Measurements from ENCODE around the gene CAMKMT. TPM values are rescaled to one million over a fixed set of nuclear protein-coding genes. Genes with fewer than 3 reads are reported as not detected.

CAMKMT gene
- total RNA-seq, 1 donor from 2014 or later, result 12.1 TPM

DNA sequence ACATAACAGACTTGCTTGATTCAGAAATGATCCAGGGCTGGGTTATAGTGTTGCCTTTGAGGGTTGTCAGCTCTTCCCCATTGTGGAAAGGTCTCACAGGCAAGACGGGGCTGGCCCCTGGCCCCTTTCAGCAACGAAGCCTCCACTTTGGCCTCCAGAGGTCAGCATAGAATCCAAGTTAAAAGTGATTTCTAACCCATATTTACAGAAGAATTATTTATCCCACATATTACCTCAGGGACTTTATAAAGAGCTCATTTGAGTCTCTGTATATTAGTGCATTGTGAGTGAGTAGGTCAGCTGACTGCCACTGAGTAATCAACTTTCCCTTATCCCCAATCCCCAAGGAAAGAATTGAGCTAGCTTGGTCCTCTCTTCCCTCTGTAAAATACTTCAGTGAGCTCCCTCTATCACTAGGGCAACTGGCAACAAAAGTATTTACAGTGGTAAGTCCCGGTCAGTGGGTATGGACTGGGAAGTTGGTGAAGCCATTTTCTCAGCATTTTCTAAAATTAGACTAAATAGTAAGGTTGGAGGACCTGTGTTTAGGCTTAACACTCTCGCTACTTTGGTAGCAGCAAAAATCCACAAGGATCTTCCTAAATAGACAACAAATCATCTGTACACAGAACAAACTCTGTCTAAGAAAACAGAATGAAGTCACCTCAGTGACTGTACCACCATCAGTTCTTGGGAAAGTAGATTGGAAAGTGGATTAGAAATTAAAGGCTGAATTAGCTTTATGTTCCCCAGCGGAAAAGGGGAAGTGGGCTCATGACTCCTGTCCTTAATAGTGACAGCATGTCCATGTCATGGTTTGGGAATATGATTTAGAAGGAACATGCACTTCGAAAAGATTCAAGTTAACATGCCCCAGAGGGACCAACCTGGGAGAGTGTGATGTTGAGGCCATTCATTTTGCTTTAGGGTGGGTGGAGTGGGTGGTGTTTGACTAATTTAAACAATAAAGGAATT, 408.8 kb downstream of the CAMKMT start:
- DNase-seq (ENCODE audit: low spot score), result no peak

DNA sequence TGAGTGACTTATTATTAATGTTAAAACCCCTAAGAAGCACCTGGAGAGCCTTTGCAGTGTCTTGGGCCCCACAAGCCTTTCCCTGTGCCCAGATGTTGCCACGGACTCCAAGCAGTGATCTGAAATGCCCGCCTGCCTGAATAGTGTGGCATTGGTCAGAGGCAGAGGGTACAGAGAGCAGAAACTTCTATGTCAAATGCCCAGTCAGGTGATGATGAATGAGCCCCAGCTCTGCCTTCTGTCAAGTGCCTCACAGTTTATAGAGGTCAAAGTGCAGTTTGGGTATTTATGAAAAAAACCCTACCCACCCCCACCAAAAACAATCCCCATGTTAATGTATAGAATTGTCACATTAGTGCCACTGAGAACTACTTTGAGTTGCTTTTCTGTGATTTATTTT, 409.8 kb downstream of the CAMKMT start:
- no peak for DNase-seq (ENCODE audit: low spot score)

DNA sequence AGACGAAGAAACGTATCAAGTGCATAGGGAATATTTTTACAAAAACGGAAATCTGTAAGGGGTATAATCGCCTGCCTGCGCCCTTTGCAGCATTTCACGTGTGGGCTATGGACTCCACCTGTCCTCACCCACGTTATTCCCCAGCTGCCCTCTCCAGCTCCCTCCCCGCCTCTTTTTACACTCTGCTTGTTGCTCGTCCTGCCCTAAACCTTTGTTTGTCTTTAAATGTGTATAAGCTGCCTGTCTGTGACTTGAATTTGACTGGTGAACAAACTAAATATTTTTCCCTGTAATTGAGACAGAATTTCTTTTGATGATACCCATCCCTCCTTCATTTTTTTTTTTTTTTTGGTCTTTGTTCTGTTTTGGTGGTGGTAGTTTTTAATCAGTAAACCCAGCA, 410.4 kb downstream of the CAMKMT start:
- DNase-seq (ENCODE audit: low spot score), result no peak

DNA sequence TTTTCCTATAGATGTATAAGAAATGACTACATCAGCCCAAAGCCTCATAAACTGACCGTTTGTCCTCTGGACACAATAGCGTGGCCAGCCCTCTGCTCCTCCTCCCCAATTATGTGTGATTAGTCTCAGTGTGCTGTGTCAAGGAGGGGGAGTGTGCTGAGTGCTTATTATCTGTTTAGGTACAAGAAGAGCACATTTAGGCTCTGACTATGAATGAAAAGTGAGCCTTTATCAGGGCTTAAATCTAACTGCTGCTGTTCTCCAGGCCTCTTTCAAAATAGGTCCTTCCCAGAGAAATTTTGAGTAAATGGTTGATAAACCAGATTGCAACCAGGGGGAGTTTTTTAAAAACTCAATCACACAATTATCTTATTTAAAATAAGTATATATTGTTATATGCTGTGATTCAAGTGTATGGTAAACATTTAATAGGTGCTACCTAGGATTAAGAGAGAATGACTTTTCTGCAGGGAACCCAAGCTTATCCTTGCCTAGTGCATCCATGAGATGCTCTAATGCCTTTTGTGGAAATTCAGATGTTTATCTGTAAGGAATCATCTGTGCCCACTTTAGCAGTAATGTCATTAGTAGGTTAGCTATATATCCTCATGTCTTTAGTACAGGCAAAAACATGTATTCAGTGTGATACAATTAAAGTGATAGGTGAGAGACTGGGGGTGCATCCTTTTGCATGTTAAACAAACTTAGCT, 411.1 kb downstream of the CAMKMT start:
- no peak for DNase-seq (ENCODE audit: low spot score)

DNA sequence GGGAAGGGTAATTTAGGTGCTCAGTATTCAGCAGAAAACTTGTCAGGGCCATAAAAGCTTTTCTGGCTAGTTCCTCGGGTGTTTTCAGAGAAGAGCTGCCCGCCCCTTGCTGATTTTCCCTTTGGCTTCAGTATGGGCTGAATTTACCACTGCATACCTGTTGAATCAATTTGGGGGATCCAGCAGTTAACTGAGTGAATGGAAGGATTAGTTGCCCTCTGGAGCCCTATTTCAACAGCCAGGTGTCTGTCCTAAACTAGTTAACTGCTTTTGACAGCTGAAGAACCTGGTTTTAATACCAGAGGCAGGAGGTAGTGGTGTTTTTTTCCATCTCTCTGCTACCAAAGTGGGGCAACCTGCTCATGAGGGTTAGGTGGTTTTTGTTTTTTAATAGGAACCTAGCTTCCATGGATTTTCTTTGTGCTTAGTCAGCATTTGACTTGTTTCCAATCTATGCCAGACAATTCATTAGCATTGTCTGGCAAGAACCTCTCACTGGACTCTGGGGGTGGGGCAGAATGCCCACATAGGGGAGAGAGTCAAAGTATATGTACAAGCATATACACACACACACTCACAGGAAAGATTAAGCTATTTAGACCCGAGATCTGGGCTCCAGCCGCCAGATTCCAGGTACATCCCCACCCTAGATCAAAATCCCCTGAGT, 413.2 kb downstream of the CAMKMT start:
- no peak for DNase-seq (ENCODE audit: low spot score)

DNA sequence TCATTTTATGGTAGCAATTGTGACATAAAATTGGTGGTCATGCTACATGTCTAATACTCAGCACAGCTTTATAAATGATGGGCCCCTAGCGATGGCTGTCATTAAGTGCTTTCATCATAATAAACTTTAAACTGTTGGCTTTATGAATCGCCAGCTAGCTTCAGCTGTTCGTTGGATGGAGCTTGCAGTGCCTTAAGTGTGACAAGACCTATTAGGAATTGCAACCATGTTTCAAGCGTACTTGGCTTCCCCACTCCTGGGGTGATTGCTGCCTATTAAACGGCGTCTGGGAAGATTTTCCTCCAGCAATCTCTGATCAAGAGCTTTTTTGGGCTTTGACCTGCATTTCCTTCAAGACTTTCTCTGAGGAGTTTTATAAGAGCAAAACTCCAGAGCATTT, 415.3 kb downstream of the CAMKMT start:
- no peak for DNase-seq (ENCODE audit: low spot score)

DNA sequence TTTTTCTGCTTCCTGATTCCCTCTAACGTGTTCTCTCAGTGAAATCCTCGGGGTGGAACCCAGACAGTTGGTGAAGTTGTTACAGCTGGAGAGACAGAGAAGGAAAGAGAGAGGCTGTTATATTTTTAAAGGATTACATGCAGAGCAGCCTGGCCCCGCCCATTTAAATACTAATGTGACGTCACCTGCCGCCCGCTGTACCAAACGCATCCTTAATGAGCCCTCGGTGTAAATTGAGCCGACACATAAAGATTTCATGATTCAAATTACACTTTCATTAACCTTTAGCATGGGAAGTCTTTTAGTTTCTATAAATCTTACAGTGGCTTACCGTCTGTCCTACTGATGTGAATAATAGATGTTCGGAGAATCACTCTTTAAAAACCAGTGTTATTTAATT, 415.8 kb downstream of the CAMKMT start:
- DNase-seq (ENCODE audit: low spot score), result no peak

DNA sequence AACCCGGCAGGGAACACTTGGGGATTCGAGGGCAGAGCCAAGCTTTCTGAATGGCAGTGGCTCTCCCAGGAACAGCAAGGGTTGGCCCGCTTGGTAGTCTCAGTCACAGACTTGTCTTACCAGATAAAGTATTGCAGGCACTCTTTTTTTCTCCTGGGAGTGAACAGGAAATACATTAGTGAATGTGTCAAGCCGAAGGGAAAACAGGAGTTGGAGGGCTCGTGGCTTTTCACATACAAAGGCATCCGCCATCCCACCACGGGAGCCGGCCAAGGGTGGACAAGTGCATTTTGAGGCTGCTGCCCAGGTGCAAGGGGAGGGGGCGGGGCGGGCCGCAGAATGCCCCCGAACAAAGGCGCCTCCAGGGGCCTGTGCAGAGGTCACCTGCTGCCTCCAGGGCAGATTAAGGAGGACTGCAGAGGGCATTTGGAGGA, 416.5 kb downstream of the CAMKMT start:
- DNase-seq (ENCODE audit: low spot score), result no peak

DNA sequence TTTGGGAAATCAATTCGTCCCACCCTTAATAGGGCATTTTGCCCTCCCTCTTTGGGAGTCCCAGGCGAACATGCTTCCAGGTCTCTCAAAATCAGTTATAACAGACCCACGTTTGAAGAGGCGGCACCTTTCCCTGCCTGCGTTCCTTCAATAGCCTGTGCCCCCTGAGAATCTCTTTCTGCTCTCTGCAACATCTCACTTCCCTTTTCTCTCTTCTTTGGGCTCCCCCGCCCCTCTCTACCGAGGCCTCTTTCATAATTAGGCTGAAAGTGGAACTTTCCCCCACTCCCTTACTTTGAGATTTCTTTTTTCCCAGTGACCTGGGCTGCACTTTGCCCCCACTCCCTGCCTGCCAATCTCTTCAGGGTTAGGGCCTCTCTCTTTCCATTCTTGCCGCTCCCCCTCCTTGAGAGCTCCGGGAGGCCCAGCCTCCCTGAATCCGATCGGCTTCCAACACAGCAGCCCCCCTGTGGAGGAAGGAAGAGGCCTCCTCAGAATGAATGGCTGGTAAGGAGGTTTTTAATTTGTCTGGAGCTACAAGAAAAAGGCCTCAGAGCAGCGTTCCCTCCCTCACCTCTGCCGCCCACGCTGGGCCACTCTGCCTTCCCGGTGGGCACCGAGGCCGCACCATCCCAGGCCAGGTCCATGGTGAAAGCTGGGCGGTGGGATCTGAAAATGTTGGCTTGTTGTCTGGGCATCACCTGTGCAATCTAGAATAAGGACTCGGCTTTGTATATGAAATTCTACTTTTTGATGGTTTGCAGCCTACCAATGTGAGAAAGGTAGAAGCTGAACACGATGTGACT, 417.1 kb downstream of the CAMKMT start:
- DNase-seq (ENCODE audit: low spot score), result no peak

DNA sequence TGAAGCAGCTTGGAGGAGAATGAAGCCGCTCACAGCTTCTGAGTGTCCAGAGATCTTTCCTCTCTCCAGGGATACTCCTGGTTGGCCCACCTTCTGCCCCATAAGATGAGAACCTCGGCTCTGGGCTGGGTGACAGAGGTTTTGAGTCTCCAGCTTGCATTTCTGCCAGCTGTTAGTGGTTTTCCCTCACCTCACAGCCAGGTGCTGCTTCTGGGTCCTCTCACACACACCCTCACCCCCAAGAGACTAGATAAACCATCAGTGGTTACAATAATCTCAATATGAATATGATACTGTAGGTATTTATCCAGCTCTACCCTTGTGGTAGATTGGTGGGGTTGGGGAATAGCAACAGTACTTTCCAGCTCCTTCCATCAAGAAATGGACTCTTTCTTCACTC, 418.0 kb downstream of the CAMKMT start:
- no peak for DNase-seq (ENCODE audit: low spot score)

DNA sequence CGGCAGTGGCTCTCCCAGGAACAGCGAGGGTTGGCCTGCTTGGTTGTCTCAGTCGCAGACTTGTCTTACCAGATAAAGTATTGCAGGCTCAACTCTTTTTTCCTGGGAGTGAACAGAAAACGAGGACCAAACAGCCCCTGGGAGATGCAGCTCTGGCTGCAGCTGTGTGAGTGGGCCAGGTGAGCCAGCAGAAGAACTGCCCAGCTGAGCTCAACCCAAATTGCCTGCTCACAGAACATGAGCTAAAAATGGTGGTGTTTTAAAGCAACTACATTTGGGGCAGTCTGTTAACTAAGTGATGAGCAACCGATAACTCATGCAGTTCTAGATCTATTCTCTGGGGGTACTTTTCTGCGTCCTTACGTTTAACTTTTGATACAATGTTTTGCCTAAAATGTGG, 418.7 kb downstream of the CAMKMT start:
- DNase-seq (ENCODE audit: low spot score), result no peak

DNA sequence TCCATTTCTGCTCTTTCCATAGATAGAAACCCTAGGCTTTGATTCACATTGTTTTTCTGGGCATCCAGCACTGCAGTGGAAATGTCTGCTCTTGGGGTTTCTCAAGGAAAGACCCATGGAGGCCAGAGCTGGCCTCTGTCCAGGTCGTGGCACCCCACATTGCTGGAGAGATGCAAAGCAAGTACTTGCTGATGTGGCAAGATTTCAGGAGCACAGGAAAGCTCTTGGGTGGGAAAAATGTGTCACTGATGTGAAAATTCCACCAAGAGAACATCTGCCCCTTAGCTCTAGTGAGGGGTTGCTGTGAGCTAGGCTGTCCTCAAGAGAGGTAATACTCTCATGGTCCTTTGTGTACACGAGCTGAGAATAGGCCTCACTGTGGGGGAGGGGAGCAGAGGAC, 423.7 kb downstream of the CAMKMT start:
- no peak for DNase-seq (ENCODE audit: low spot score)

DNA sequence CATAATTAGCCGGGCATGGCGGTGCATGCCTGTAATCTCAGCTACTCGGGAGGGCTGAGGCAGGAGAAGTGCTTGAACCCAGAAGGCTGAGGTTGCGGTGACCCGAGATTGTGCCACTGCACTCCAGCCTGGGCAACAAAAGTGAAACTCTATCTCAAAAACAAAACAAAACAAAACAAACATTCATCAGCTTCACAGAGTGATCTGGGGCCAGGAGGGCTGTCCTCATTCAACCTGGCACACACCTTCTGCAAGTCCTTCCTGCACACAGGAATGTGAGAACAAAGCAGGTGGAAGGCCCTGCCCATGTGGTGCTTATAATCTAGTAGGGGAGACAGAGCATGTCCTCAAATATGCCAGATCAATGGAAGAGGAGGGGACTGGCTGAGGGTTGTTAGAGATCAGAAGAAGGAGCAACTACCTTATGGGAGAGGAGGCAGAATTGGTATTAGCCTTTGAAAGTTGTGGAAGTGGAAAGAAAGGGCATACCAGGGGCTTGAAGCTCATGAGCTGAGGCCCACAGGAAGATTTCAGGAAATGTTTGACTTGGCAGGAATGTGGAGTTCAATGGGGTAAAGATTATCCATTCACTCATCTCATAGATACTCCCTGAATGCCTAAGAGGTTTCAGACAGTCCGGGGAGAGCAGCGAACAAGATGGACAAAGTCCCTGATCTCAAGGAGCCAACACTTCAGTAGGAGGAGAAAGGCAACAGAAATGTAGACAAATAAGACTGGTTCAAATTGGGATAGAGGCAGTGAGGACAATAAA, 424.5 kb downstream of the CAMKMT start:
- no peak for DNase-seq (ENCODE audit: low spot score)

DNA sequence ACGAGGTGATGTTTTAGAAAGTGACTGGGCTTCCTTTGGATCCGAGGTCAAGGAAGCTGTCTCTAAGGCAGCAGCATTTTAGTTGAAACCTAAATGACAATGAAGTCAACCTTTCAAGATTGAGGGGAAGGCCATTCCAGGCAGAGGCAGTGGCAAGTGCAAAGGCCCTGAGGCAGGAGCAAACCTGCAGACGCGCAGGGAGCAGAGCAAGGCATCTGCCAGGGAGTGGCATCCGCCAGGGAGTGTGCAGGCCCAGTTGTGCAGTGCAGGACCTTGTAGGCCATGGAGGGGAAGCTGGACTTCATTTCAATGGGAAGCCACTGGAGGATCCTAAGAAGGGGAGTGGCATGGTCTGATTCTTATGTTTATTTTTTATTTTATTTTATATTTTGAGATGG, 425.1 kb downstream of the CAMKMT start:
- DNase-seq (ENCODE audit: low spot score), result no peak

DNA sequence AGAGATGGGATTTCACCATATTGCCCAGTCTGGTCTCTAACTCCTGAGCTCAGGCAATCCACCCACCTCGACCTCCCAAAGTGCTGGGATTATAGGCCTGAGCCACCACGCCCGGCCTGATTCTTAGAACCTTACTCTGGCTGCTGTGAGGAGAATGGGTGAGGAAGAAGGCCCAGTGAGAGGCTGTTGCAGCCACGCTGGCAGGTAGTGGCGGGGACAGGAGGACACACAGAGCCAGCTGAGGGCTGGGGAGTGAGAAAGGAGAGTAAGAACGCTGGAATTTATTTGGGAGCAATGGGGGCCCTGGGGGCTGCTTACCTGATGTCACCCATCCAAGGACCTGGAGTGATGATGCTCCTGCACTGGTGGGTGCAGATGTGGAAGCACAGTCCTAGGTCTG, 425.9 kb downstream of the CAMKMT start:
- DNase-seq (ENCODE audit: low spot score), result no peak

DNA sequence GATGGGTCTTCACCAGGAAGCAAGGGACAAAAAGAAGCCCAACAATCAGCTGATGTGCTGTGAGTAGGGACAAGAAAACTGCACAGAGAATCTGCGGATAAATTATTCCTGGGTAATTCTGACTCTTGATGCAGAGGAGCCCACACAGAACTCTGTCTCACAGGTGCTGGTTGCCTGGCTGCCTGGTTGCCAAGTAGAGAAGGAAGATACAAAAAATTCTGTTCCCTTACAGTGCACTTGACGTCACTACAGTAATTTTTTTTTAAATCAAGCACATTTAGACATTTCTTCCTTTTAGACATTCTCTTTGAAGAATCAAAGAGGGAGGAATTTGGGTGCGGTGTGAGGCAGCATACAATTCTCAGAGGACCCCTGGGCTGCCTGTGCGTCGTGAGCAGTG, 427.7 kb downstream of the CAMKMT start:
- DNase-seq (ENCODE audit: low spot score), result no peak

DNA sequence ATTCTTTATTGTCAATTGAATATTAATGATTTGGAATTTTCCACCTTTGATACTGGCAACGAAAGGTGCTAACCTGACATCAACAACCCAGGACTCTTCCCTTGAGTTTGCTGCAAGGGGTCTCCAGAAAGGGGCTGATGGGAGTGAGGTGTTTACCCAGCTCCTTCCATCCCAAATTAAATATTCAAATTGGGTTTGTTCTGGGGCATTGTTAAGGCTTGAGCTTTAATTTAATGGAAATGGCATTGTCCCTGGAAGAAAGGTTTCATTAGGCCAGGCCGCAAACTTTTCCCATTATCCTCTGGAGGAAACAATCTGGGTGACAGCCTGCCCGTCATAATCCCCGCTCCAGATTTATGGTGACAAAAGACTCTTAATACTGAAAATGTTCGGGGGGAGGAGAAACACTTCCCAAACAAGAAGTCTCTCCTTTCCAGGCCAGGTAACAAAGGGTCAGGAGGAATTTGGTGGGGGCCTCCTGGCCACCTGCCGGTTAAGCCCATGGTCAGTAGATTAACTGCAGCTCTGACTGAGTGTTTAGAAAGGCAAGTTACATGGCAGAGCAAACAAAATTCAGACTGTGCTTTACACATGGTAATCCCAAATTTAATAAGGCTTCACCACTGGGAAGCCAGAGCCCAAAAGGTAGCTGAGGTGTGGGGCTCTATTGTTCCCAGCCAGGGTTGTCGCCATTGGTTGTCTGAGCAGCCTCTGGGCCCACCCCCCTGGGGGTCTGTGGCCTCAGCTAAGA, 428.4 kb downstream of the CAMKMT start:
- DNase-seq (ENCODE audit: low spot score), result no peak

DNA sequence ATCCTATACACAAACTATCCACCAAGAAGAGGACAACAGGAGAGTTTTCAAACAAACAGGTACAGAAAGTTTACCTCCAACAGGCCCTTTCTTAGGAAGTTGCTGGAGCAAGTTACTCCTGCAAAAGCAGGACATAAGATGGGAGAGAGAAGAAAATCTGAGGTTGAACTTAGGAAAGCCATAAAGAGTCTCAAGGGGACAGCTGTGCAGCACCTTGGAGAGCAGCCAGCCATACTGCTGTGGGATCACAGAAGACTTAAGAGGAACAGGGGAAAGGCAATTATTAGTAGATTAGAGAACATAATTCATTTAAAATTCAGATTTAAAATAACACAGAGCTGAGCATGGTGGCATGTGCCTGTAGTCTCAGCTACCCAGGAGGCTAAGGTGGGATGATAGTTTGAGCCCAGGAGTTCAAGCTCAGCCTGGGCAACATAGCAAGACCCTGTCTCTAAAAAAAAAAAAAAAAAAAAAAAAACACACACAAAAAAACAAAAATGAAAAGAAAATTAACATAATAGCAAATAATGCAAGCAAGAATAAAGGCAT, 431.6 kb downstream of the CAMKMT start:
- DNase-seq (ENCODE audit: low spot score), result no peak

DNA sequence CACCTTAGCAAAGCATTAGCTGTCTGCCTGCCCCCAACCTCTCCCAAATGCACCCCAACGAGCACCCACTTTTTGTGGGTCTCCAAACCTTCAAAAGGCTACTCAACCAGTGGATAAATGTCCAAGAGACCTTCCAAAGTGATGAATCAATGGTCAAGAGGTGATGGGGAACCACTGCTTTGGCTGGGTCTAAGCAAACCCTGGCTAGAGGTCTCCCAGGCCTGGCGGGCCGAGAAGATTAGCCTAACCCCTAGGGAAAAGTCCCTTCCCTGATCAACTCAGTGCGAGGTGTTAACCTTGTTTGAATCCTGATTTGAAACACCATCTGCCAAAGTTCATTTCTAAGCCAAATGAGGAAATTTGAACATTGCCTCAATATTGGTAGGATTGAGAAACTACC, 435.0 kb downstream of the CAMKMT start:
- no peak for DNase-seq (ENCODE audit: low spot score)

DNA sequence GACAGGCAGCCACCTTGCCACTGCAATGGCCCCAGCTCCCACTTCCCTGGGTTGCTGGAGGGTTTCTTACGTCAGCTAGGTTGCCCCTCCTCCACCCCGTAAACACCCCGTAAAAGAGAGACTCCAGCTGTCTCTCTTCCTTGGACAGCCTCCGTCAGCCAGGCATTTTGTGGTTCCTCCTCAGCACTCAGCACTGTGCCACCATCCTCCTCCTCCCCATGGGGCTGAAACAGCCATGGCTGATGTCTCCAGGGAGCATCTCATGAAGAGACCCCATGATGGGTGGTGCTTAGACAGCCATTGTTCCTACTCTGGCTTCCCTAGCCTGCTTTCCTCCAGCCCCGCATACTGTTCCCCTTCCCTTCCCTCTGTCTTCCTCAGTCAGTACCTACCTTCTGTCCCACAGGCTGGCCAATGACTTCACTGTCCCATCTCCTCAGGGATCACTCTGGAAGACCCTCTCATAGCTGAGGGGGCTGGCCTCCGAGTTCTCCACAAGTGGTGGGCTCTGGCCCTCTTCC, 436.5 kb downstream of the CAMKMT start:
- DNase-seq (ENCODE audit: low spot score), result no peak

Measured in mucosa of gallbladder (tissue), 1 donor.